Panc1 (cell line): ENCODE measurements around the gene WNT3A. TPM values are rescaled to one million over a fixed set of nuclear protein-coding genes. Genes with fewer than 3 reads are reported as not detected.

ENCODE experiments used
- ATAC-seq: fragments of 200-7000 bp; cut with Tn5 transposase; 2 replicates; pipeline ENCODE4 v1.9.1; 2020; ENCODE audit warnings: mild to moderate bottlenecking, moderate library complexity
- BruUV-seq: library from RNA; stranded (reverse); fragments of 400-500 nt; replicated peaks from 2 replicates; lab custom pipeline; 2021; lab: Mats Ljungman, UMichigan
- CTCF ChIA-PET: fragments of 300-600 bp; sonication (Branson Sonifier 250); formaldehyde crosslinking; loops from one replicate; lab custom pipeline; 2022; ENCODE audit warnings: antibody characterized with exemption; lab: Charles Lee
- POLR2A ChIA-PET: fragments of 300-600 bp; sonication (Branson Sonifier 250); formaldehyde crosslinking; loops from one replicate; lab custom pipeline; 2022; ENCODE audit warnings: antibody characterized with exemption; lab: Charles Lee
- DNase-seq: peaks from one replicate; pipeline ENCODE4 v3.0.0-alpha.2; 2010; ENCODE audit warnings: low read depth, low spot score
- H3K27ac ChIP-seq: 2 replicates; pipeline ENCODE4 v1.5.1; 2011; ENCODE audit warnings: mild to moderate bottlenecking, low read length, inconsistent platforms
- H3K27me3 ChIP-seq: fragments of 200-500 bp; sonication (Bioruptor generic); 2 replicates; pipeline ENCODE4 v1.6.0; 2014; ENCODE audit warnings: low read length, inconsistent platforms; ENCODE audit not compliant: control insufficient read depth, insufficient read depth
- H3K36me3 ChIP-seq: fragments of 200-500 bp; sonication (Bioruptor generic); 2 replicates; pipeline ENCODE4 v1.5.1; 2014; ENCODE audit warnings: inconsistent platforms, mild to moderate bottlenecking, low read length, moderate library complexity; ENCODE audit not compliant: control insufficient read depth, insufficient read depth
- H3K4me1 ChIP-seq: 2 replicates; pipeline ENCODE4 v1.5.1; 2011; ENCODE audit warnings: inconsistent platforms, mild to moderate bottlenecking, low read length, moderate library complexity; ENCODE audit not compliant: control insufficient read depth, insufficient read depth
- H3K4me3 ChIP-seq, 2 experiments: 2 replicates each; pipeline ENCODE4 v1.5.1; 2011 to 2012; ENCODE audit warnings: low read depth in 2 of 2, low read length in 2 of 2, mild to moderate bottlenecking in 2 of 2, inconsistent platforms in 1 of 2, moderate library complexity in 1 of 2
- H3K9me3 ChIP-seq: fragments of 200-500 bp; sonication (Bioruptor generic); 2 replicates; pipeline ENCODE4 v1.5.1; 2014; ENCODE audit warnings: low read depth, mild to moderate bottlenecking, inconsistent platforms, low read length, moderate library complexity; ENCODE audit not compliant: control insufficient read depth, insufficient read depth
- CTCF ChIP-seq: fragments of 450-650 bp; IDR thresholded peaks from 2 replicates; pipeline ENCODE4 v1.5.1; 2017; ENCODE audit warnings: mild to moderate bottlenecking
- POLR2AphosphoS5 ChIP-seq: IDR thresholded peaks from 2 replicates; pipeline ENCODE4 v1.6.1; 2012; ENCODE audit warnings: mild to moderate bottlenecking, low read depth, low read length, moderate library complexity
- REST ChIP-seq, 2 experiments: IDR thresholded peaks; 2 replicates each; pipeline ENCODE4 v1.6.1; 2011 to 2012; ENCODE audit warnings: low read depth in 2 of 2, control low read depth in 1 of 2, low read length in 1 of 2, mild to moderate bottlenecking in 1 of 2, moderate library complexity in 1 of 2; ENCODE audit not compliant: insufficient read depth in 1 of 2
- SIN3A ChIP-seq: IDR thresholded peaks from 2 replicates; pipeline ENCODE4 v1.6.1; 2012; ENCODE audit warnings: low read depth, mild to moderate bottlenecking, low read length, moderate library complexity, borderline replicate concordance; ENCODE audit not compliant: insufficient read depth
- TCF7L2 ChIP-seq: IDR thresholded peaks from 2 replicates; pipeline ENCODE4 v1.6.1; 2011; ENCODE audit warnings: mild to moderate bottlenecking, low read depth, low read length, inconsistent platforms
- in situ Hi-C: cut with HindIII; loops from 2 replicates; pipeline ENCODE4 v1.10.0; 2016; ENCODE audit warnings: low sequenced_read_pairs, low pct_unique_long_range_greater_than_20kb
- intact Hi-C: fragments of 100-400 bp; cut with micrococcal nuclease; formaldehyde crosslinking; loops from one replicate; pipeline ENCODE4 v1.10.0; 2022; ENCODE audit not compliant: unreplicated experiment
- total RNA-seq: library from RNA; stranded (reverse); gene quantifications from one replicate; pipeline ENCODE4 v1.2.1, GENCODE V29; 2021; ENCODE audit not compliant: unreplicated experiment

The WNT3A gene
- total RNA-seq, 1 experiment from 2014 or later = not detected

- intact Hi-C loops = loop anchor here (2.0 kb wide), 1 partner anchor 72 kb away; no protein-coding TSS in a partner anchor
- Histone ChIP-seq H3K4me1 (no peaks in the 10 kb centered on the region), H3K27me3 (no peaks in the 10 kb centered on the region; the same call in 1 of the 2 replicates), H3K9me3 (peaks cover 3% of the 10 kb centered on the region; the same call in 1 of the 2 replicates), H3K4me3 (no peak overlapping the region), H3K36me3 (no peaks in the 10 kb centered on the region), H3K27ac (no peak overlapping the region)
- DNase-seq = no peak
- ATAC-seq = no peak
- CTCF ChIA-PET = no interaction called here
- POLR2A ChIA-PET = no interaction called here
- in situ Hi-C loops = no loop called here
- no peak for TF ChIP-seq SIN3A
- TF ChIP-seq TCF7L2 = no peak
- no peak for TF ChIP-seq REST (IDR thresholded peaks at IDR 0.05; ENCODE audit: insufficient read depth in 1 of 2, low read depth in 2 of 2, low read length in 1 of 2)
- no peak for TF ChIP-seq CTCF
- no peak for TF ChIP-seq POLR2AphosphoS5
- no TSS peak for BruUV-seq
Observed at GRCh38 chr1:228000416-228000815, 6.4 kb upstream of the WNT3A start.

- in situ Hi-C loops (no loop called here), intact Hi-C loops (loop anchor here (2.0 kb wide), 1 partner anchor 72 kb away; no protein-coding TSS in a partner anchor)
- H3K36me3 ChIP-seq = no peaks in the 10 kb centered on the region
- H3K4me1 ChIP-seq = no peaks in the 10 kb centered on the region; the same call in 1 of the 2 replicates
- H3K9me3 ChIP-seq = peaks cover 3% of the 10 kb centered on the region; the same call in 1 of the 2 replicates
- no peak overlapping the region for H3K4me3 ChIP-seq
- peaks cover 4% of the 10 kb centered on the region; the same call in 1 of the 2 replicates for H3K27me3 ChIP-seq
- ChIA-PET CTCF (no interaction called here), POLR2A (no interaction called here)
- TF ChIP-seq SIN3A (no peak), POLR2AphosphoS5 (no peak), TCF7L2 (no peak), CTCF (no peak), REST (IDR thresholded peaks at IDR 0.05; ENCODE audit: insufficient read depth in 1 of 2, low read depth in 2 of 2, low read length in 1 of 2) (no peak)
- DNase-seq (no peak), ATAC-seq (no peak)
- no TSS peak for BruUV-seq
- H3K27ac ChIP-seq = no peak overlapping the region
Observed at GRCh38 chr1:228000836-228001563, 5.8 kb upstream of the WNT3A start.
